GM18951 (cell line): ENCODE measurements around the gene SPOCK2.

Source experiments
- POLR2A ChIP-seq: IDR thresholded peaks from 4 replicates; pipeline ENCODE4 v1.6.1; 2011; ENCODE audit warnings: mild to moderate bottlenecking; ENCODE audit not compliant: insufficient read length, insufficient read depth; ENCODE audit errors: extremely low read depth
- in situ Hi-C: fragments of 300-500 bp; cut with MboI; formaldehyde crosslinking; loops from one replicate; pipeline ENCODE4 v1.12.0; 2022; ENCODE audit warnings: low sequenced_read_pairs, mixed read lengths, inconsistent platforms; ENCODE audit not compliant: unreplicated experiment

The SPOCK2 gene

GRCh38 chr10:72068126-72068765, 20.1 kb downstream of the SPOCK2 start:
- TF ChIP-seq POLR2A, result no peak
- in situ Hi-C loops, result no loop called here

GRCh38 chr10:72067463-72068125, 20.8 kb downstream of the SPOCK2 start:
- TF ChIP-seq POLR2A, result no peak

GRCh38 chr10:72066318-72067284, 21.8 kb downstream of the SPOCK2 start:
- TF ChIP-seq POLR2A, result no peak
- in situ Hi-C loops, result no loop called here

More at GRCh38 chr10:72067463-72068125, 20.8 kb downstream of the SPOCK2 start:
- in situ Hi-C loops, result no loop called here

GRCh38 chr10:72065439-72066025, 22.8 kb downstream of the SPOCK2 start:
- in situ Hi-C loops, result no loop called here
- TF ChIP-seq POLR2A, result no peak

GRCh38 chr10:72063703-72064391, 24.5 kb downstream of the SPOCK2 start:
- no peak for TF ChIP-seq POLR2A
- in situ Hi-C loops, result no loop called here

- no peak for TF ChIP-seq POLR2A
- in situ Hi-C loops, result no loop called here
These were observed 25.3 kb downstream of the SPOCK2 start for GRCh38 chr10:72062832-72063702.

- in situ Hi-C loops, result no loop called here
These were observed 26.0 kb downstream of the SPOCK2 start for GRCh38 chr10:72062382-72062781.

GRCh38 chr10:72061930-72062329, 26.4 kb downstream of the SPOCK2 start:
- no peak for TF ChIP-seq POLR2A
- in situ Hi-C loops, result no loop called here

More at GRCh38 chr10:72062382-72062781, 26.0 kb downstream of the SPOCK2 start:
- no peak for TF ChIP-seq POLR2A

GRCh38 chr10:72061491-72061890, 26.9 kb downstream of the SPOCK2 start:
- no peak for TF ChIP-seq POLR2A
- in situ Hi-C loops, result no loop called here

- in situ Hi-C loops, result no loop called here
- no peak for TF ChIP-seq POLR2A
These were observed 28.2 kb downstream of the SPOCK2 start for GRCh38 chr10:72059843-72060822.
